Measurements from ENCODE around the gene TMEM140.

The TMEM140 gene

DNA sequence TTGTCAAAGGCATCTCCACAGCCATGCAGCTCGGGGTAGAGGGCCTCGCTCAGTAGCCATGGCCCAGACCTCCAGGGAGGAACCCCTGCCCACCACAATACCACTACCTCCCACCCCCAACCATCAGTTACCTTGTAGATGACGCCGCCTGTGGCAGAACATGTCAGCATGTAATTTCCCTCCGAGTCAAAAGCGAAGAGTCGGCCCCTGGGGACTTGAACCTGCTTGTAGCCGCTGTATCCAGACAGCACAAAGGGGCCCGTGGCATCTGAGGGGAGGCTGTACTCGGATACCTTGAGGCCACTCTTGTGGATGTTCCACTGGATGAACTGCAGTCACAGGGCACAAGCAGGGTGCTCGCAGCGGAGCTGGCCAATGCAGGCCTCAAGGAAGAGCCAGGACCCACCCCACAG is 39.0 kb downstream of the TMEM140 start:
- intact Hi-C loops (cut with DNase I), result no loop called here
- no peak for DNase-seq

GRCh38 chr7:135188298-135188984 is 40.6 kb downstream of the TMEM140 start:
- intact Hi-C loops (cut with DNase I), result no loop called here
- DNase-seq, result peak in 21 of 42 donors; percentile 36 to 73 (median 54)

DNA sequence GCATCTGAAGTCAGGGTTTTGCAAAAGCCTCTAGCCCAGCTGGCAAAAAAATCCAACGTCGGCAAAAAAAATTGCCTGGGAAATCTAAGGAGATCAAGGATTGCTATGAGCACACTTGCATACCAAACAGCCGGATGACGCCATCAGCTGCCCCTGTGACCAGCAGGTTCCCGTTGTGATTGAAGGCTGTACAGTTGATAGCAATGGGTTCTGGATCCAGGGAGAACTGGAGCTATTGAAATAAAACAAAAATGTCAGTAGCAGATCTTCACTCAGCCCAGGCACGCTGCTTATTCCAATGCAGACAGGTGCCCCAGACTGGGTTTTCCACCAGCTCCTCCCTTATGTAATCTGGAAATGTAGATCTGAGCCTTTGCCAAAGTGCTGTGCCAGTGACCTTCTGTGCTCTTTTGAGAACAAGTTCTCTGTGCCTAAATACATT is 41.4 kb downstream of the TMEM140 start:
- intact Hi-C loops (cut with DNase I), result no loop called here
- peak in 28 of 42 donors; percentile 28 to 83 (median 58) for DNase-seq

DNA sequence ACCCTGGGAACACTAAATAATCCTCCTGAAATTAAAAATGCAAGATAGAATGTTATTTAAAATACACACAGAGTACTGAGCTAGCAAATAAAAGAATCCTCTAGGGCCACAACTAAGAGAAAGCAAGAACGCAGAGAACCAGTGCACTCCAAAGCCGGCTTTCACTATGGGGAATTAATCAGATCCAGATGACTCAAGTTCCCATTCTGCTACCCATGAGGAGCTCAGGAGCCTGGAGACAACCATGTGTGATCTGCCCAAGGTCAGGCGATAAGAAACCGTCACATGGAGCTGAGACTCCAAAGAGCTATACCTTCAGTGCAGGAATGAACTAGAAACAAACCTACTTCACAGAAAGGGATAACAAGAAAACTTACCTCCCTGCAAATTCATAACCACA is 42.1 kb downstream of the TMEM140 start:
- intact Hi-C loops (cut with DNase I), result no loop called here
- no peak for DNase-seq

- intact Hi-C loops (cut with DNase I), result no loop called here
- no peak for DNase-seq
These were observed 42.8 kb downstream of the TMEM140 start for GRCh38 chr7:135190703-135191102.

DNA sequence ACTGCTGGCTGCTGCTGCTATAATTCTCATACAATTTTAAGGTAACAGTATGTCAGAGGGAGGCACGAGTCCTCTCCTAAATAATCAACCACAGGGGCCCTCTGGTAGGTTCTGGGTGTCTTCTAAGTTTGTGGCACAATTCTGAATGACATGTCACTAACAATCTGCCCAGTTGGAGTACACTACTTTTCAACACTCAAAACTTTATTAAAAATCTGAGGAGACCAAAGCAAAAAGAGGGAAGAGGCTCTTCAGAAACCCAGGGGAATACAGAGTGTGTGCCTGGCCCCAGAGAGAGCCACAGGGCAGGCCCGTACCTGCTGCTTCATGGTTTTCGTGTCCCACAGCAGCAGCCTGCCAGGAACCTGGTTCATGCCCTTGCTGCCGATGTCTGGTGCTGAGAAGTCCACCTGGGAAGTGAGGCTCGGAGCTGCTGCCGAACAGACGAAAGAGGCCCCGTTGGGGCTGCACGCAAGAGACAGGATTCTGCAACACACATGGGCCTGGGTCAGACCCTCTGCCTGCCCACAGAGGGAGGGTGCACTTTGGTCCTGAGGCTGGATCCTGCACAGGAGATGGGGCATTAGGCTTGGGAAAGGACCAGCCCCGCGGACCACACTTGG is 45.2 kb downstream of the TMEM140 start:
- intact Hi-C loops (cut with DNase I), result no loop called here
- no peak for DNase-seq

GRCh38 chr7:135193615-135194081 is 45.8 kb downstream of the TMEM140 start:
- DNase-seq, result no peak
- intact Hi-C loops (cut with DNase I), result no loop called here

DNA sequence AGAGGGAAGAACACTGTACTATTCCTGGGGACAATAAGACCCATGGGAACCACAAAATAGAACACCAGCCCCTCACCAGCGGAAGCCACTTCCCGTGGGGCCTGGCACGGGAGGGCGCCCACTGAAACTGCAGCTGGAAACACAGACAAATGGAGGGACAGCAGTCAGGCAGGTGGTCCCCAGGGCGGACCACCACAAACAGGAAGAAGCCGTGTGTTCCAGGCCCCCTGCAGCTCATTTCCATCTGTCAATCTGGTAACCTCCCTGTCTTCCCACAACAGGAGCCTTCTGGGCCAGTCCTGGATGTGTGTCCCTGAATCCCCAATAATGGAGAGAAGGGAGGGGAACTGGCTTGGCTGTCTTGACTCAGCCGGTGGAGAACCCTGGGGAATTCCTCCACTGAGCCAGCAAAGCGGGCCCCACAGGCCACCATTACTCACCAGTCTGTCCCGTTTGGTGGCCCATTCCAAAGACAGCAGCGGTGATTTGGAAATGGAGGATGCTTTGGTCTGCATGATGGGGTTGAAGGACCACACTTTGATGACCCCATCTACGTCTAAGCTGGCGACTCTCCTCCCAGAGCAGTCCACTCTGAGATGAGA is 46.7 kb downstream of the TMEM140 start:
- intact Hi-C loops (cut with DNase I), result no loop called here
- DNase-seq, result peak in 1 of 42 donors; percentile 21

GRCh38 chr7:135195156-135195555 is 47.3 kb downstream of the TMEM140 start:
- intact Hi-C loops (cut with DNase I), result no loop called here
- no peak for DNase-seq

GRCh38 chr7:135195968-135196629 is 48.2 kb downstream of the TMEM140 start:
- intact Hi-C loops (cut with DNase I), result no loop called here
- DNase-seq, result no peak

GRCh38 chr7:135197343-135197742 is 49.5 kb downstream of the TMEM140 start:
- DNase-seq, result peak in 1 of 42 donors; percentile 33
- intact Hi-C loops (cut with DNase I), result no loop called here

GRCh38 chr7:135197906-135198655 is 50.2 kb downstream of the TMEM140 start:
- intact Hi-C loops (cut with DNase I), result no loop called here
- DNase-seq, result peak in 2 of 42 donors; percentile 36 to 47

- DNase-seq, result peak in 1 of 42 donors; percentile 17
- intact Hi-C loops (cut with DNase I), result no loop called here
These were observed 51.6 kb downstream of the TMEM140 start for GRCh38 chr7:135199439-135199838.

DNA sequence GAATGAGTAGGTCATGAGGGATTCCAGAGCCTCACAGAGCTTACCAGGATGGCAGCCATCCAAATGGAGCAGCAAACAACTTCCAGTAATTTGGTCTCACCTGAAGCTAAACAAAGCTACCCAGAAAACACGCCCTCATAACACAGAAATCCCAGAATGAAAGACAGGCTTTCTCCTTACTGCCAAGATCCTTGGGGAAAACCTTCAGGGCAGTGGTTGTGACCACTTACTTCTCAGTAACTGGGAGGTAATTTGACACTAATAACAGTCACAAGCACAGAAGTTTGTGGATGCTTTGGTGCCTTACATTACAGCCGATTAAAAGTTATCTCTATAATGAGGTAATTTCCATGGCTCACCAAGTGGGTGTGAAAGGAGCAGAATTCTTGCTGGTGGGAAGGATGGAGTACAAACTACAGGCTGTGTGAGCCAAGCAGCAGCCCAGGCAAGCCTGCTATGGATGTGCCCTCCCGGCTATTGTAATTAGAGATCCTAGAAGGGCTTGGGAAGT is 53.0 kb downstream of the TMEM140 start:
- intact Hi-C loops (cut with DNase I), result no loop called here
- peak in 2 of 42 donors; percentile 18 to 33 for DNase-seq

DNA sequence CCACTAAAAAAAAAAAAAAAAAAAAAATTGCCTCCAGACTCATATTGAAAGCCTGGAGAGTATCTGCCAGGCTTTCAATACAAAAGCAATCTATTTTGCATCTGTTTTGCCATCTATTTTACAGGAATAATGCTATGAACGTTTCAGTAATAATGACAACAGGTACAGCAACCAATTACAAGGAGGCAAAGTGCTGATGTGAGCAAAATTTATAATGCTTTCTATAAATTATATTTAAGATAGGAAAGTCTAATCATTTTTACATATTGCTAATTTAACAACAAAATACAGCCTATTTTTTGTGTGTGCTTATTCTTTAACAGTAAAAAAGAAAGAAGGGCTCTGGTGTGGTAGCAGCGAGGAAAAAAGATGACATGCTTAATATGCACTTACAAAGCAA is 53.5 kb downstream of the TMEM140 start:
- intact Hi-C loops (cut with DNase I), result no loop called here
- no peak for DNase-seq

GRCh38 chr7:135204341-135204749 is 56.5 kb downstream of the TMEM140 start:
- intact Hi-C loops (cut with DNase I), result no loop called here
- no peak for DNase-seq

DNA sequence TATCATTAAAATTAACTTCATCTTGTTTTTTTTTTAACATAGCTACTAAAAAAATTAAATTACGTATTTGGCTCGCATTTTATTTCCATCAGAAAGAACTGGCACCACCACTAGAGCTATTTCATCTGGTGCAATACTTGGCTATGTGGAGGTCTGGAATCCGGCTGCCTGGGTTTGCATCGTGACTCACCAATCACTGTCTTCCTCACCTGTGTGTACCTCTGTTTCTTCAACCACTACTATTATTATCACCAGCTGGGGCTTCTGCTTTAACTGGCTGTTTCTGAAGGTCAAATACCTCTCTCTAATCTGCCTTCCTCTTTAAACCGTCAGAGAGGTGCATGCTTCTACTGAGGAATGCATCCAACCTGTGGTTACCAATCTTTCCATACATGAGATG is 57.0 kb downstream of the TMEM140 start:
- no peak for DNase-seq
- intact Hi-C loops (cut with DNase I), result no loop called here

- intact Hi-C loops (cut with DNase I), result no loop called here
- no peak for DNase-seq
These were observed 58.0 kb downstream of the TMEM140 start for GRCh38 chr7:135205850-135206249.

- no peak for DNase-seq
- intact Hi-C loops (cut with DNase I), result no loop called here
These were observed 59.1 kb downstream of the TMEM140 start for GRCh38 chr7:135206941-135207391.

Data from head of caudate nucleus (tissue), 42 donors.